ENCODE results near the gene EPHA6. TPM values are rescaled to one million over a fixed set of nuclear protein-coding genes. Genes with fewer than 3 reads are reported as not detected.

The EPHA6 gene
- polyA plus RNA-seq, 2 of the 4 experiments (the other 2 are of a cell fraction) = 0.08 TPM

DNA sequence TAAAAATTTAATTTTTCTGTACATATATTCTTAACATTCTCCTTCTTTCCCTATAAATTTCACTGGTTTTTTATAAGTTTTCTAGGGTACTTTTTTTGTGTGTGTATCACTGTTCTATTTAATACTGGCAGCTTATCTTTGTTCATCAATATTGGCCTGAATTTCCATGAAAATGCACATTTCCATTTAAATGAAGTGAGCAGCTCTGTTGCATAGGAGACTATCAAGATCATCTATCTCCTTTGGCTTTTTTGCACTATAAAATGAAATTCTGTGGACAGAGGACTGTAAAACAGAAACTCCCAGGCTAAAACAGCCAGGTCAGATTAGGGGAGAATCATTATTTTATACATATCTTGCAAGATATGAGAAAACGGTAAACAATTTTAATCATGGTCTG, 673.2 kb downstream of the EPHA6 start (continued):
- TF ChIP-seq RCOR1 (IDR thresholded peaks at IDR 0.05; ENCODE audit: low read depth, low read length) (no peak), GATA3 (IDR thresholded peaks at IDR 0.05; ENCODE audit: borderline replicate concordance) (no peak), CHD2 (IDR thresholded peaks at IDR 0.05; ENCODE audit: low read length, partially characterized antibody) (no peak)

DNA sequence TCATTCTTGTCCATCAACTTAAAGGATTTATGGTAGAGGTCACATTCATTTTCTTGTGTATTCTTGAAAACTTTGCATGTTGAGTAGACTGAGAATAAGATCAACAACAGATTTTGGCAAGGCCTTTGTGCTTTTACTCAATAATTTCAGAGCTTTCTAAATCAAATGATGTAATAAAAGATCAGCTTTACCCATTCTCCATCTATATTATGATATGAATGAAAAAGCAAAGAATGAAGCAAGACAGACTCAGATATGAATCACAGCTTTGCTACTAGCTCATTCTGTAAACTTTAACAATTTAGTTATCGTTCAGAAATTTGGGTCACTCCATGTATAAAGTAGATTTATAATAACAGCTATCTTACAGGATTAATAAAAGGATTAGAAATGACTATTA, 674.3 kb downstream of the EPHA6 start:
- ChIA-PET POLR2A (interaction anchor here (0.6 kb wide), 1 partner anchor 37 kb away, joined by 3 read pairs; no protein-coding TSS in a partner anchor), CTCF (interaction anchor here (0.9 kb wide), 1 partner anchor 32 kb away, joined by 3 read pairs; no protein-coding TSS in a partner anchor)
- H3K4me2 ChIP-seq = no peak overlapping the region
- 42% methylated on average over 1 of the region's 1 CpG for WGBS (ENCODE audit: missing lambda C conversion rate)
- no peaks in the 10 kb centered on the region for H3K4me1 ChIP-seq
- no peak for TF ChIP-seq ESRRA (IDR thresholded peaks at IDR 0.05; ENCODE audit: borderline replicate concordance, low read length)
- ATAC-seq = no peak
- H3K4me3 ChIP-seq = no peak overlapping the region
- H3K9me3 ChIP-seq = no peaks in the 10 kb centered on the region
- no peak for FAIRE-seq
- no peak overlapping the region for H3K27ac ChIP-seq
- no peak for DNase-seq (ENCODE audit: low read depth in 1 of 2, low spot score in 1 of 2)

DNA sequence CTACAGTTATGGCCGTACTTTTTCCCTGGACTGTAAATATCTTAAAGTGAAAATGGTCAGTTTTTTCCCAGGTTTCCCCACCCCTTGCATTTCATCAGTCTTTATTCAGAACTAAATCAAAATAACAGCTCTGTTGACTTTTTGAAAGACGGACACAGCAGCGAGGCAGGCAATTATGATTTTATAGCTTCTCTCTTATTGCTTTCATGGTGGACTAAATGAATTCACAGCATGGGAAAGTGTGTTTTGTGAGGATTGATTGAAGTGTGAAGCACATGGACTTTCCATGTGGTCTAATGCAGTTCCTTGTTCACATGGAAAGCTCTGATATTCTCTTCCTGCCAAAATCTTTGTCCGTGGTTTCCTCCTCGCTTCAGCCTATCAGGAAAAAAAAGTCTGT, 681.5 kb downstream of the EPHA6 start:
- ChIA-PET POLR2A (no interaction called here), CTCF (no interaction called here)
- FAIRE-seq (no peak), ATAC-seq (no peak), DNase-seq (ENCODE audit: low read depth in 1 of 2, low spot score in 1 of 2) (no peak)
- TF ChIP-seq RNF2 (IDR thresholded peaks at IDR 0.05; ENCODE audit: borderline replicate concordance, low read depth) = no peak
- TF ChIP-seq, protein P1, sequence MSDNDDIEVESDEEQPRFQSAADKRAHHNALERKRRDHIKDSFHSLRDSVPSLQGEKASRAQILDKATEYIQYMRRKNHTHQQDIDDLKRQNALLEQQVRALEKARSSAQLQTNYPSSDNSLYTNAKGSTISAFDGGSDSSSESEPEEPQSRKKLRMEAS (IDR thresholded peaks at IDR 0.05) = no peak
- no peak for TF ChIP-seq JUNB (IDR thresholded peaks at IDR 0.05)
- no peak for TF ChIP-seq HOXB13 (CRISPR knock-in tag; IDR thresholded peaks at IDR 0.05; ENCODE audit: low read depth)
- no peak for TF ChIP-seq ESRRA (IDR thresholded peaks at IDR 0.05; ENCODE audit: borderline replicate concordance, low read length)
- TF ChIP-seq KDM5A (IDR thresholded peaks at IDR 0.05) = no peak
- TF ChIP-seq JUN (IDR thresholded peaks at IDR 0.05) = no peak
- no peak for TF ChIP-seq BHLHE40 (IDR thresholded peaks at IDR 0.05; ENCODE audit: low read depth, low read length)
- no peak for TF ChIP-seq ZSCAN20 (CRISPR knock-in tag; IDR thresholded peaks at IDR 0.05)
- no peak for TF ChIP-seq FOSL2 (IDR thresholded peaks at IDR 0.05)
- TF ChIP-seq FOSL2 (CRISPR knock-in tag; IDR thresholded peaks at IDR 0.05) = no peak
- no peak for TF ChIP-seq FOSB (CRISPR knock-in tag; IDR thresholded peaks at IDR 0.05)
- TF ChIP-seq CHD4 (IDR thresholded peaks at IDR 0.05; ENCODE audit: borderline replicate concordance) = no peak
- no peak for TF ChIP-seq RARB (CRISPR knock-in tag; IDR thresholded peaks at IDR 0.05)
- no peak for TF ChIP-seq CBX8 (IDR thresholded peaks at IDR 0.05)
- no peak for TF ChIP-seq RCOR1 (IDR thresholded peaks at IDR 0.05; ENCODE audit: low read depth, low read length)
- no peaks in the 10 kb centered on the region for H3K4me1 ChIP-seq
- no peak overlapping the region for H3K4me2 ChIP-seq
- H3K9me3 ChIP-seq = no peaks in the 10 kb centered on the region
- no peak overlapping the region for H3K27ac ChIP-seq
- H3K4me3 ChIP-seq = no peak overlapping the region
- 12% methylated on average over 5 of the region's 5 CpGs for WGBS (ENCODE audit: missing lambda C conversion rate)

DNA sequence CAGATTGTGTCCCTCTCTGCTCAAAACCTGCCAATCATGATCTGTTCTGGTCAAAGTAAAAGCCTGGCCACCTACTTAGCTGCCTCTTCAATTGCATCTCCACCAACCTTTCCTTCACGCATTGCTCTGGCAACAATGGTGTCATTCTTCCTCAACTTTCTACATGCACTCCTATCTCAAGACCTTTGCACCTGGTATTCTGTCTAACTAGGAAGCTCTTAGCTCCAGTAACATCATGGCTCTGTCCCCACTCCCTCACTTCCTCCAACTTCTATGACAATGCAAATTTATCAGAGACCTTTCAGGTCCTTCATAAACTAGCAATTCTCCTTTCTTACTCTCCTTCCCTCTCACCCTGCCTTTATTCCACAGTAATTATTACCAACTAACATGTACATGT, 682.7 kb downstream of the EPHA6 start:
- Histone ChIP-seq H3K27ac (no peak overlapping the region), H3K9me3 (no peaks in the 10 kb centered on the region), H3K4me2 (no peak overlapping the region), H3K4me3 (no peak overlapping the region), H3K4me1 (no peaks in the 10 kb centered on the region)
- POLR2A ChIA-PET = no interaction called here
- WGBS (ENCODE audit: missing lambda C conversion rate) = 71% methylated on average over 1 of the region's 1 CpG
- no peak for FAIRE-seq
- DNase-seq (ENCODE audit: low read depth in 1 of 2, low spot score in 1 of 2) = no peak
- CTCF ChIA-PET = no interaction called here
- no peak for ATAC-seq
- TF ChIP-seq CBX2 (IDR thresholded peaks at IDR 0.05; ENCODE audit: borderline replicate concordance, low read depth) = no peak
- TF ChIP-seq, protein P2, sequence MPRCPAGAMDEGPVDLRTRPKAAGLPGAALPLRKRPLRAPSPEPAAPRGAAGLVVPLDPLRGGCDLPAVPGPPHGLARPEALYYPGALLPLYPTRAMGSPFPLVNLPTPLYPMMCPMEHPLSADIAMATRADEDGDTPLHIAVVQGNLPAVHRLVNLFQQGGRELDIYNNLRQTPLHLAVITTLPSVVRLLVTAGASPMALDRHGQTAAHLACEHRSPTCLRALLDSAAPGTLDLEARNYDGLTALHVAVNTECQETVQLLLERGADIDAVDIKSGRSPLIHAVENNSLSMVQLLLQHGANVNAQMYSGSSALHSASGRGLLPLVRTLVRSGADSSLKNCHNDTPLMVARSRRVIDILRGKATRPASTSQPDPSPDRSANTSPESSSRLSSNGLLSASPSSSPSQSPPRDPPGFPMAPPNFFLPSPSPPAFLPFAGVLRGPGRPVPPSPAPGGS (IDR thresholded peaks at IDR 0.05) = no peak
- no peak for TF ChIP-seq HDAC2 (IDR thresholded peaks at IDR 0.05)
- TF ChIP-seq GATA3 (IDR thresholded peaks at IDR 0.05; ENCODE audit: borderline replicate concordance) = no peak
- no peak for TF ChIP-seq ZNF302 (CRISPR knock-in tag; IDR thresholded peaks at IDR 0.05)
- TF ChIP-seq EP300 (IDR thresholded peaks at IDR 0.05) = no peak
- TF ChIP-seq, protein P3, sequence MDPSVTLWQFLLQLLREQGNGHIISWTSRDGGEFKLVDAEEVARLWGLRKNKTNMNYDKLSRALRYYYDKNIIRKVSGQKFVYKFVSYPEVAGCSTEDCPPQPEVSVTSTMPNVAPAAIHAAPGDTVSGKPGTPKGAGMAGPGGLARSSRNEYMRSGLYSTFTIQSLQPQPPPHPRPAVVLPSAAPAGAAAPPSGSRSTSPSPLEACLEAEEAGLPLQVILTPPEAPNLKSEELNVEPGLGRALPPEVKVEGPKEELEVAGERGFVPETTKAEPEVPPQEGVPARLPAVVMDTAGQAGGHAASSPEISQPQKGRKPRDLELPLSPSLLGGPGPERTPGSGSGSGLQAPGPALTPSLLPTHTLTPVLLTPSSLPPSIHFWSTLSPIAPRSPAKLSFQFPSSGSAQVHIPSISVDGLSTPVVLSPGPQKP (IDR thresholded peaks at IDR 0.05; ENCODE audit: low read depth, low read length) = no peak
- TF ChIP-seq, protein P4, sequence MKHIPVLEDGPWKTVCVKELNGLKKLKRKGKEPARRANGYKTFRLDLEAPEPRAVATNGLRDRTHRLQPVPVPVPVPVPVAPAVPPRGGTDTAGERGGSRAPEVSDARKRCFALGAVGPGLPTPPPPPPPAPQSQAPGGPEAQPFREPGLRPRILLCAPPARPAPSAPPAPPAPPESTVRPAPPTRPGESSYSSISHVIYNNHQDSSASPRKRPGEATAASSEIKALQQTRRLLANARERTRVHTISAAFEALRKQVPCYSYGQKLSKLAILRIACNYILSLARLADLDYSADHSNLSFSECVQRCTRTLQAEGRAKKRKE (CRISPR knock-in tag; IDR thresholded peaks at IDR 0.05; ENCODE audit: low read depth) = no peak
- TF ChIP-seq HOXA7 (CRISPR knock-in tag; IDR thresholded peaks at IDR 0.05) = no peak
- no peak for TF ChIP-seq ZC3H11A (IDR thresholded peaks at IDR 0.05)
- TF ChIP-seq FOSL2 (IDR thresholded peaks at IDR 0.05) = no peak
- TF ChIP-seq FOSL2 (CRISPR knock-in tag; IDR thresholded peaks at IDR 0.05) = no peak
- no peak for TF ChIP-seq PHF8 (IDR thresholded peaks at IDR 0.05; ENCODE audit: borderline replicate concordance, low read depth)
- TF ChIP-seq, protein P5, sequence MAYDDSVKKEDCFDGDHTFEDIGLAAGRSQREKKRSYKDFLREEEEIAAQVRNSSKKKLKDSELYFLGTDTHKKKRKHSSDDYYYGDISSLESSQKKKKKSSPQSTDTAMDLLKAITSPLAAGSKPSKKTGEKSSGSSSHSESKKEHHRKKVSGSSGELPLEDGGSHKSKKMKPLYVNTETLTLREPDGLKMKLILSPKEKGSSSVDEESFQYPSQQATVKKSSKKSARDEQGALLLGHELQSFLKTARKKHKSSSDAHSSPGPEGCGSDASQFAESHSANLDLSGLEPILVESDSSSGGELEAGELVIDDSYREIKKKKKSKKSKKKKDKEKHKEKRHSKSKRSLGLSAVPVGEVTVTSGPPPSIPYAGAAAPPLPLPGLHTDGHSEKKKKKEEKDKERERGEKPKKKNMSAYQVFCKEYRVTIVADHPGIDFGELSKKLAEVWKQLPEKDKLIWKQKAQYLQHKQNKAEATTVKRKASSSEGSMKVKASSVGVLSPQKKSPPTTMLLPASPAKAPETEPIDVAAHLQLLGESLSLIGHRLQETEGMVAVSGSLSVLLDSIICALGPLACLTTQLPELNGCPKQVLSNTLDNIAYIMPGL (CRISPR knock-in tag; IDR thresholded peaks at IDR 0.05; ENCODE audit: borderline replicate concordance) = no peak
- TF ChIP-seq ZSCAN20 (CRISPR knock-in tag; IDR thresholded peaks at IDR 0.05) = no peak
- TF ChIP-seq BHLHE40 (IDR thresholded peaks at IDR 0.05; ENCODE audit: low read depth, low read length) = no peak

Data from A549 (cell line).